ENCODE data around the gene BTBD16. TPM values are rescaled to one million over a fixed set of nuclear protein-coding genes. Genes with fewer than 3 reads are reported as not detected.

BTBD16 gene
- total RNA-seq, 1 experiment from 2014 or later: 0.45 TPM

DNA sequence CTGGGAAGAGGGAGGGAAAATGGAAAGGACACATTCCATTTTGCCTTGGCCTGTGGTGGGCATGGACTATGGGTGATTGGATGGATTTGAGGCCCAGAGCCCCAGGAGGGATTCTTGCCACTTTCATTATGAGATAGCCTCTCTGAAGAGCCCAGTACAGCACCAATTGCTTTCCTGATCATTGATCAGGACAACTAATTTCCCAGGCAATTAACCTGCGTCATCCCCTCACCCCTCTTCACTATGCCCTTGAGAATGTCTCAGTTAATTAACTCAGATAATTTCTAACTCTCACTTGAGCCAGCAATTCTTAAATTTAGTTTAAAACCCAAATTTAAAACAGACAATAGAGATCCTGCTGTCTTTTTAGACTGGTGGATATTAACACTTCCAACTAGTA, 90.0 kb downstream of the BTBD16 start:
- no peak for DNase-seq (ENCODE audit: extremely low read depth, low read depth)

DNA sequence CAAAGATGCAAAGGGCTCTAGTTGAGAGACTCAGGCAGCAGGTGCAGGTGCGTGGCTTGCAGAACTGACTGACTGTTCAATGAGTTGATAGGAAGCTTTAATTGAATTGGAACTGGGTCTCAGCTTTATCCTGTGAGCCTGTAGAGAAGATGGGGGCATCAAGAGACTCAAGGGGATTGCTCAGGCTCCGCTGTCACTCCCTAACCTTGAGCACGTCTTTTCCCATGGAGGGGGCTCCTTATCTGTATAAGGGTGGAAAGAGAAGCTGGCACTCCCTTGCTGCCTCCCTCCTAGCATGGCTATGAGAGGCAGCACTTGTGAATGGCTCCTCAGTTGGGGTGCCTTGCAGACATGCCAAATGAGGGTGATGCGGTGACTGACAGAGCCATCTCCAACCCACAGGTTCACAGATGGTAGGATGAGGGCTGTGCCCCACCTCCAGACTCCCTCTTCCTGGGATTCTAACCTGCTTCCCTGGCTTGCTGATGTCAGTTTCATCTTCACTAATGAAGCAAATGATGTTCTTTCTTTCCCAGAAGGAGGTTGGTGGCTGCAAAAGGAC, 91.0 kb downstream of the BTBD16 start:
- DNase-seq (ENCODE audit: extremely low read depth, low read depth): no peak

DNA sequence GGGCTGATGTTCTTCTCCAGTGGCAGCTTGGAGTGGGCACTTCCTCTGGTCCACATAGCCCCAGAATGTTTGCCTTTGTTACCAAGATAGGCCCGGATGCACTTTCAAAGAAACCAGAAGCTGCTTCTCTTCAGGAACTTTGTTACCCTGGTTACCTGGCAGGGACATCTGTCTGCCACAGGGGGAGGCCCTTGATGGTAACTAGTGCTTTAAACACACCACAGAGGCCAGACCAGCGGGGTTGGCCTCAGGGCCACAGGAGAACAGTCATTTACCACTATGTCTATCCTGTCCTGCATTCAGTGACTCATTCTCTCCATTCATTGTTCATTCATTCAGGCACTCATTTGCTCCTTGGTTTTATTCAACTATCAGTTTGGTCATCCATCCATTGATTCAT, 91.5 kb downstream of the BTBD16 start:
- no peak for DNase-seq (ENCODE audit: extremely low read depth, low read depth)

DNA sequence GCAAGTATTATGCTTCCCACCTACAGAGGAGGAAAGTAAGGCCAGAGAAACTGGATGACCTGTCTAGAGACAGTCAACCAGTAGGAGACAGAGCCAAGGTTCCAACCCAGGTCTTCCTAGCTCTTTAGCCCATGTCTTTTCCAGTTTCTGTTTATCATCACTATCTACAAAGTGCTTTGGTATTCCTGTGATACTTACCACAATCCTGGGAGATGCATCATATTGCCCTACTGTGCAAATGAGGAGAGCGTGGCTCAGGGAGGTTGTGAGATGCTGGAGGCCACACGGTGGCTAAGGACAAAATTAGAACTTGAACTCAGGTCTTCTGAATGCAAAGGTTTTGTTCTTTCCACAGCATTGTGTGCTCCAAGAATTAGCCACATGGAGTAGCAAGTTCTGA, 92.2 kb downstream of the BTBD16 start:
- no peak for DNase-seq (ENCODE audit: extremely low read depth, low read depth)

DNA sequence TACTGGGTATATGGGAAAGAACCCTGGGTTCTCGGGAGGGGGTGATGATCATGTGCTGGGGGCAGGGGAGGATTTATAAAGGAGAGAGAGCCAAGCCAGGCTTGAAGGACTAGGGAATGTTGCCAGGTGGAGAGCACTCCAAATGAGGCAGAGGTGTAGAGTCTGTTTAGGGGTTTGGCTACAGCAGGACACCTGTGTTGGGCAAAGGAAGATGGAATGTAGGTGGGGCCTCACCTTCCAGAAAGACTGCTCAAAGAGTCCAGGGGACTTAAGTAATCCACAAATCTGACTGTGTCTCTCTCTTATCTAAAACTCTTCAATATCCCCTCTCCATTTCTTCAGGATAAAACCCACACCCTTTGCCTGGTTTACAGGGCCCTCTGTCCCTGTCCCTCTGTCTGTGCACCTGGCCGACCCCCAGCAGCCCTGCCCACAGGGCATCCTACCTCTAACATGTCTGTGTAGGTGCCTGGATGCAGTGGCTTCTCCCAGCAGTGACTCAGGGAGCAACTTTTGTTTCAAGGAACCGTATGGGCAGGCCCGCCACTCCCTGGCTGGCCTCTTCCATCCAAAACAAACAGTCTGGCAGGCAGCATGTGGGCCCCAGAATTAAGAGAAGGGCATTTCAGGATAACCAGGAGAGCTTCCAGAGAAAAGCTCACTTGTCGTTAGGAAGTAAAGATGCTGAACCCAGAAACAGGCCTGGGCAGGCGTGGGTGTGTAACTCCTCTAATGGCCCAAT, 92.8 kb downstream of the BTBD16 start:
- no peak for DNase-seq (ENCODE audit: extremely low read depth, low read depth)

DNA sequence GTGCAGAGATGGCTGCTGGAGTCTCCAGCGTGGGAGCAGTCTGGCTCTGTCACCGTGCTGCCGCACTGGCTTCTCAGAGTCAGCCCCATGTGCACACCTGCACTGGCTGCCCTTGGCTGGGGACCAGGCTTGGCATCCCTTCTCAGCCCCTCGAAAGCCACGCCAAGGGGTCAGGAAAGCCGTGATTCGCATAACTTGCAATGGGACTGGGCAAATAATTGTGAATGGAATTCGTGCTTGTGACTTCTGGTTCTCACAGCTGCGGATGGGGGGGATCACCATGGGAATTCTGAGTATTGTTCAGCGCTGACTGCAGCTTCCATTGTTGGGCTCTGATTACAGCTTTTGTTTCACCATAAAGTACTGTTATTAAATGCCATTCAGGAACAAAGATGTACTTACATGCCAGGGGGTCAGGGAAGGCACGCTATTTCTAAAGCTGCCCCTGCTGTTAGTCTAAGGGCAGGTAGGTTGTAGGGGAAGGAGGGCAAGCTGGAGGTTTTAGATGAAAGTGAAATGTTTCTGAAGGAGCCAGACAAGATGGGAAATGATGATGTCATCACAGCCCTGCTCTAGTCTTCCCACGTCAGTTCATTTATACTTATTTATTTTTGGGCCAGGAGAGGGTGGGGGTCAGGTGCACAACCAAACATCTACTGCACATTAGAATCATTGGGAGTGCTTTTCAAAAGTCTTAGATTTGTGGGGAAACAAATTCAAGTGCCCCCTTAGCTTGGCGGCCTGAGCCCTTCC, 97.6 kb downstream of the BTBD16 start:
- DNase-seq (ENCODE audit: extremely low read depth, low read depth): no peak

DNA sequence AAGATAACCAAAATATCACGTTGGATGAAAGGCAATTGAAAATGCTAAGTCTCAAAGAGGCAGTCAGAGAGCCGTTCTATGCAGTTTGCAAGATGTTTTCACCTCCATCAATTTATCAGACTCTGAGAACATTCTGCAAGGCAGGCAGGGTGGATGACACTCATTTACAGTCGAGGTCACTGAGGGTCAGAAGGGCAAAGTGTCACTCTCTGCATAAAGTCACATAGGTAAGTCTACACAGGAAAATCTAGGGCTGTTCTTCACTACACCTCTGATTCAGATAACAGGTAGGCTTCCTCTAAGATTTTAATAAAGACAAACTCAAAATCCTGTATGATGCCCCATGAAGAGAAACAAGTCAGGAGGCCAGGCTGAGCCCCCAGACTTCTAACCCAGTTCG, 102.0 kb downstream of the BTBD16 start:
- no peak for DNase-seq (ENCODE audit: extremely low read depth, low read depth)

DNA sequence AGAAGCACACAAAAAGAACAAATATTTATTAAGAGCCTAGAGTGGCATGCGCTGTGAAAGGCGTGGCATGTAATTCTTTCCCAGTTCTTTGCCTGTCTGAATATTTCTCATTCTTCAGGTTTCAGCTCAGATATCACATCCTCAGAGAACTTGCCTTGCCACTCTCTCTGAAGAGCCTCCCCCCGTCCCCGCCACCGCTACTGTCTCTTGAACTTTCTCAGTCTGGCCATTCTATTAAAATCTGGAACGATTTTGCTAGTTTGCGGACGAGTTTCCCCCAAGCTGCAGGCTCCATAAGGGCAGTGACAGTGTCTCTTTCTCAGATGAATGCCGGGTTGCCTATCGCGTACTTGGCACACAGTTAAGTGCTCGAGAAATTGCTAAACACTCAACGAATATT, 102.6 kb downstream of the BTBD16 start:
- no peak for DNase-seq (ENCODE audit: extremely low read depth, low read depth)

DNA sequence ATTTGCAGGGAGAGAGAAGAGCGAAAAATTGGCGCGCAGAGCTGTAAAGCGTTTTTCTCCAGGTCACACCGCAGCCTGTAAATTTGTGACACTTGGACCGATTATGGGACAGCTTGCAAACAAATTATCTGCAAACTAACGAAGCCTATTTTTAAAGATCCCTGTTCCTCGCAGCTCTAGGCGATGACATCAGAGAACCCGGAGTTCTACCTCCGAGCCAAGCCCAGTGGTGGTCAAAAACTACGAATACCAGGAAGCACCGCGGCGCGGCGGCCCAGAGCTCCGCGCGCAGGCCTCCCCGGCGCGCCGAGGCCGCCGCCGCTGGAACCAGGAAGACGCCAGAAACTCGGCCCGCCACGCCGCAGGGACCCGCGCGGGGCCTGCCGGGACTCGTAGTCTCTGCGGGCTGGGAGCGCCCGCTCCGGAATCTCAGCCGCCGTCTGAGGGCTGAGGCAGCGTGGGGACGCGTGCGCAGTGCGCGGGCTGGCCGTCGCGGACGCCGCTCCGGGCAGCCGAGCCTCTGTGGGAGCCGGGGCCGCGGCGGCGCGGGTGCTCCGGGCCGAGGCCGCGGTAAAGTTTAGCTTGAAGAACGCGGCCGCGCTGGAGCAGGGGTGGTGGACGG, 103.3 kb downstream of the BTBD16 start, which contains the start of gene PLEKHA1:
TSS of gene PLEKHA1 (plus strand) at position 472 of the 622 bp plus-strand sequence. CDS start 18,493 bp downstream, outside the sequence.
- peak; percentile 93 for DNase-seq (ENCODE audit: extremely low read depth, low read depth)

DNA sequence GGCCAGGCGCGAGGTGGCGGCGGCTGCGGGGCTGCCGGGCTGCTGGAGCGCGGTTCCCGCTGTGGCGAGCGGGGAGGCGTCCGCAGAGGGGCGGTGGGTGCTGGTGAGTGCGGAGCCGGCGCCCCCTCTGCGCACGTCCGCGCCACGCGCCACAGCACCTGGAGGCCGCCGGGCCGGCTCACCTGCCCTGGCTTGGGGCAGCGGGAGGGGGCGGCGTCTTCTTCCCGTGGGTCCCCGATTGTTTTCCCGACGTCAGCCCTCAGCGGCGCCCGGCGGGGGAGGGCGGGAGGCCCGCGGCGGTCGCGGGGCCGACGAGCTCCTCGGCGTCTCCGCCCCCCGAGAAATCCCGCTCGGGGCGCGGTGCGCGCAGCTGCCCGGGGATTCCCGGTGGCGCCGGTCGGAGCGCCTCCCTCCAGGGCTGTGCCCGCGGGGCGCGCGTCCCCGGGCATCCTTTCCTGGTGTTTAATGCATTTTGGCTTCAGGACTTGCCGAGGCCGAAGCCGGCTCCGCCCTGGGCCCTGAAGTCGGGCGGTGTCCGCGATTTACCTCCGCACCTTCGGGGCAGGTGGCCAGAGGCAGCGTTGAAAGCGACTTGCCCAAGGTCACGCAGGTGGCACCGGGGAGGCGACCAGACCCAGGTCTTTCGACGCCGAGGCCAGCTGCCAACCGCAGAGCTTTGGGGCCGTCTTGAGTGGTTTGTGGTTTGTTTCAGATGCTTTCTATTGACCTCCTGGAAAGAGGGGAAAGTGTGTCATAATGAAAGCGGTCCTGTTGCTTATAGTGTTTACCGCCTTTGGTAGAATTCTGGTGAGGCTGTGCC, 104.0 kb downstream of the BTBD16 start:
- DNase-seq (ENCODE audit: extremely low read depth, low read depth): peak; percentile 17

DNA sequence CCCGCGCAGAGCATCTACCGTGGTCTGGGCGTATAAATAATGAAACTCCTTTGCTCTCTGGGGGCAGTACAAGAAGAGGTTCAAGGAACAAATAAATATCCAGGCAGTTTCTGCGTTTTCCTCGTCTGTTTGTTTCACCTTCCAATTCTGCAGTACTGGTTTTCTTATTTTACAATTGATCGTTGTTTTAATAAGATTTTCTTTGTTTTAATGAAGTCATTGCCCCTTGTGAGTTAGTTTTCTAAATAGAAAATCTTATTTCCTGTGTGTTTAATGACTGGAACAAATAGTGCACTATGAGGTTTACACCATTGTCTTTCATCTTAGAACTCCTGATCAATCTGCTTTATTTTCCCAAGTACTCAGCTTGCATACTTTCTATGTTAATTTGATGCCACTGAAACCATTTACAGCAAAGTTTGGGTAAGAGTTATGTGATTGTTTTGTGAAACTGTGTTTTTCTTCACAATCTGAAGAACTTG, 104.6 kb downstream of the BTBD16 start:
- DNase-seq (ENCODE audit: extremely low read depth, low read depth): no peak

DNA sequence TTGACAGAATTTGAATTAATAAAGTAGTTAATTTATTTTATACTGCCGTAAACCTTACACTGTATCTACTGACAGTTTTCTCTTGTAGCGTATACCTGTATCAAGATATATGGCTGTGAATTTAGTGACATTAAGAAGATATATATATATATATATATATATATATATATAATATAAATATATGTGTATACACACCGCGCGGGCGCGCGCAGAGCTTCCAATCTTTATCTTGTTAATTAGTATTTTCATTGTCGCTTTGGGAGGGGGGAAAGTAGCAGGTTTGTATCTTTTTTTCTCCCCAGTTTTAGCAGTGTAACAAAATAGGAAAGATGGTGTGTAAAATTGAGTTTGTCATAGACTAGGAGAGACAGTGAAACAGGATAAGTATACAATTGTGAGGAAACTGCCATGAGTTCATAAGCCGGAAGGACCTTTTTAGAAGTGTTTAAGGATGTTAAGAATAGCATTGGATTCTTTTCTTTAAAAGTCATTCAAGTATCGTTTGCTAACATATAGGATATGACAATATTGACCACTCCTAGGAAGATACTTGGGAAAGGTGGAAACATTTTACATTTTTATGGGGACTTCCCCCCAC, 105.4 kb downstream of the BTBD16 start:
- no peak for DNase-seq (ENCODE audit: extremely low read depth, low read depth)

DNA sequence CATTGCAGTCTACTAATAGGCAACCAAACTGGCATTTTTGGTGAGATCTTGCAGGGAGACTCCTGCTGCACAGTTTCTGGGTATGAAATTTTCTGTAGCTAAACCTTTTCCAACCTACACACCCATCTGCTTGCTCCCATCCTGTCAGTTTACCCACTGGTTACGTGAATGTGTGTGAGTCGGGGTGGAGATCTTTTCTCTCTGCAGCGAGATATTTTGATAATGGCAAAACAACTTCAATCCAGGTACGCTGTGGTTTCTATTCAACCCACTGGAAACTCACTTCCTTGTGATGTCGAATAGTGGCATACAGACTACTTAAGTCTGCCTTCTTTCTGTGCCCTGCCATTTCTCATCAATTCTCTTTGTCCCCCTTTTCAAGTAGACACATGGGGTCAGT, 107.9 kb downstream of the BTBD16 start:
- DNase-seq (ENCODE audit: extremely low read depth, low read depth): no peak

DNA sequence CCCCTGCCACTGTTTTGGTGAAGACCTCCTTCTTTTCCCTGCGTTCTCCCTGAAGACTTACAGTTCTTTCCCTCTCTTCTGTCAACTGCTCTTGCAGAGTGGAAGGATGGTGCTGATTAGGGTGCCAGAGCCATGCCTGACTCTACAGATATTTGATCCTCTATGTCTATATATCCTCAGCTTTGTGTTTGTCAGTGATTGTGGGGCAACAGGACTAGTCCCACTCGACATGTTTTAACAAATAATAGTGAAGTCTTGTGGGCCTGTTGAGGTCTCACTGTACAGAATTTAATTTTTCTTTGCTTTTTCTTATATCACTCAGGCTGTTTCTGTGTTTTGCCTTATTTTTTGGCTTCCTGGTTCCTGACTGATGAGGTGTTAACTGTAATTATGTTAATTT, 108.4 kb downstream of the BTBD16 start:
- no peak for DNase-seq (ENCODE audit: extremely low read depth, low read depth)

DNA sequence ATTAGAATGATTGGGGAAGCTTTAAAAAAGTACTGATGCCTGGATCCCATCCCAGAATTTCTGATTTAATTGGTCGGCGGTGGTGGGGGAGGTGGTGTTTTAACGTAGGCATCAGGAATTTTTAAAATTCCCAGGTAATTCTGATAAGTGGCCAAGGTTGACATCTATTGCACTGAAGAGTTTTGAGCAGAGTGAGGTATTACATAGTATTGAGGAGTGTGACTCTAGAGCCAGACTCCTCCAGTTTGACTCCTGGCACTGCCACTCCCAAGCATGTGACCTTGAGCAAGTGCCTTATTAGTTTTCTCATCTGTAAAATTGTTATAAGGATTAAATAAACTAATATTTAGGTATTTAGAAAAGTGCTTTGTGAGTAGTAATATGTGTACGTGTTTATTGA, 109.6 kb downstream of the BTBD16 start:
- DNase-seq (ENCODE audit: extremely low read depth, low read depth): no peak

DNA sequence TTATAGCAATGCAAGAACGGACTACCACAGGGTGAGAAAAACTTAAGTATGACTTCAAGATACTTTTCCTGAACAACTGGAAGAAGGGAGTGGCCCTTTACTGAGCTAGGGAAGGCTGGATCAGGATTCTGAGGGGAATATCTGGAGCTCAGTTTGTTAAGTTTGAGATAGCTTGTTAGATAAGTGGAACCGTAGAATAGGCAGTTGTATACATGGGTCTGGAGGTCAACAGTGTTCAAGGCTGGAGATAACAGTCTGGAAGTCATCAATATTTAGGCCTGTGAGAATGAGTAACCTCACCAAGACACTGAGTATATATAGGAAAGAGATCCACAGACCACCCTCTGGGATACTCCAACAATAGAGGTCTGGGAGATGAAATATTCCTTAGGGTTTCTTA, 110.6 kb downstream of the BTBD16 start:
- no peak for DNase-seq (ENCODE audit: extremely low read depth, low read depth)

DNA sequence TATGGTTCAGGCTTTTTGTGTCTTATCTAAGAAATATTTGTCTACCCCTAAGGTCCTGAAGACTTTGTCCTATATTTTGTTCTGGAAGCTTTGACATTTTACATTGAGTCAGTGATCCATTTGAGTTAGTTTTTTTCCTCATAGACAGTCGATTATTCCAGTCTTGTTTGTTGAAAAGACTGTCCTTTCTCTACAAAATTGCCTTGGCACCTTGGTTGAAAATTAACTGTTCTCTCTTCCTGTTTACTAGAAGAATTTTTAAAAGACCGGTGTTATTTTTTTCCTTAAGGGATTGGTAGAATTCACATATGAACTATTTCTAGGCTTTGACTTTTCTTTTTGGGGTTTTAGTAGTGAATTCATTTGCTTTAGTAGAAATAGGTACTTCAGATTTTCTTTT, 115.4 kb downstream of the BTBD16 start:
- DNase-seq (ENCODE audit: extremely low read depth, low read depth): no peak

DNA sequence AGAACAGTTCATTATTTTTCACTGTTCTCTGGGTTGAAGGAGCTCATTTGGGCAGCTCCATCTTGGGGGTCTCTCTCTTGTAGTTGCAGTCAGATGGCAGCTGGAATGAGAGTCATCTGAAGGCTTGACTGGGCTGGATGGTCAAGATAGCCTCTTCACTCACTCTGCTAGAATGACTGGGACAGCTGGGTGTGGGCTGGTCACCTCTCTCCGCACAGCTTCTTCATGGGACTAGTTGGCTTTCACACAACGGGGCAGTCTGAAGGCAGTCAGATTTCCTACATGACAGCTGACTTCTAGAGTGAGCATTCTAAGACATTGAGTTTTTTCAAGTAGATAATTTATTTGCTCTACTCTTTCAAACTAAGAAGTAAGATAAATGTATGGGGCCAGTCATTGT, 116.5 kb downstream of the BTBD16 start:
- no peak for DNase-seq (ENCODE audit: extremely low read depth, low read depth)

Data from NCI-H460 (cell line).